CD4-positive, alpha-beta T cell treated with Interleukin-6 at 100 ng/mL for 8 hours (primary cell): ENCODE data around the gene DNAJC15.
"Not testable (repeated sequence)": the region's sequence is repeated elsewhere in the genome, so short reads cannot be mapped to it uniquely, and the experiment has no call there.

Experiments used
- DNase-seq: peaks from one replicate; pipeline ENCODE4 v3.0.0-alpha.2; 2020; ENCODE audit warnings: mixed read lengths, low spot score

Gene DNAJC15

GRCh38 chr13:43045302-43045773, 22.0 kb downstream of the DNAJC15 start:
- DNase-seq = peak; percentile 34

GRCh38 chr13:43046259-43046658, 22.9 kb downstream of the DNAJC15 start:
- no peak for DNase-seq

GRCh38 chr13:43054803-43055802, 31.7 kb downstream of the DNAJC15 start:
- peak; percentile 18 for DNase-seq

GRCh38 chr13:43057653-43058317, 34.4 kb downstream of the DNAJC15 start:
- peak; percentile 45 for DNase-seq

GRCh38 chr13:43058318-43058674, 34.9 kb downstream of the DNAJC15 start:
- DNase-seq = no peak

GRCh38 chr13:43058831-43059230, 35.4 kb downstream of the DNAJC15 start:
- DNase-seq = no peak

- DNase-seq = not testable (repeated sequence)
Measured at GRCh38 chr13:43059779-43060178, 36.4 kb downstream of the DNAJC15 start.

- DNase-seq = not testable (repeated sequence)
Measured at GRCh38 chr13:43060806-43061205, 37.4 kb downstream of the DNAJC15 start.

- DNase-seq = no peak
Measured at GRCh38 chr13:43061496-43062280, 38.3 kb downstream of the DNAJC15 start.

- no peak for DNase-seq
Measured at GRCh38 chr13:43071824-43072223, 48.4 kb downstream of the DNAJC15 start.

GRCh38 chr13:43072394-43072793, 49.0 kb downstream of the DNAJC15 start:
- DNase-seq = no peak

- no peak for DNase-seq
Measured at GRCh38 chr13:43074824-43075510, 51.6 kb downstream of the DNAJC15 start.

GRCh38 chr13:43075511-43075902, 52.1 kb downstream of the DNAJC15 start:
- not testable (repeated sequence) for DNase-seq

- DNase-seq = no peak
Measured at GRCh38 chr13:43077046-43077445, 53.7 kb downstream of the DNAJC15 start.

GRCh38 chr13:43077461-43077860, 54.1 kb downstream of the DNAJC15 start:
- DNase-seq = no peak

- DNase-seq = no peak
Measured at GRCh38 chr13:43077906-43078305, 54.5 kb downstream of the DNAJC15 start.

GRCh38 chr13:43078399-43078798, 55.0 kb downstream of the DNAJC15 start:
- no peak for DNase-seq

GRCh38 chr13:43079392-43079931, 56.1 kb downstream of the DNAJC15 start:
- DNase-seq = no peak

GRCh38 chr13:43080199-43080598, 56.8 kb downstream of the DNAJC15 start:
- no peak for DNase-seq

- no peak for DNase-seq
Measured at GRCh38 chr13:43081866-43082265, 58.5 kb downstream of the DNAJC15 start.

GRCh38 chr13:43083750-43084149, 60.4 kb downstream of the DNAJC15 start:
- DNase-seq = no peak
